Measurements from ENCODE around the gene TCAP.
A peak's percentile ranks its signal among the peaks of the same experiment; 100 is the strongest.
"Not testable (repeated sequence)": the region's sequence is repeated elsewhere in the genome, so short reads cannot be mapped to it uniquely, and the experiment has no call there.

Gene TCAP

GRCh38 chr17:39706921-39707337, 41.8 kb downstream of the TCAP start:
- DNase-seq = peak in 2 of 6 experiments; percentile 26 to 34

DNA sequence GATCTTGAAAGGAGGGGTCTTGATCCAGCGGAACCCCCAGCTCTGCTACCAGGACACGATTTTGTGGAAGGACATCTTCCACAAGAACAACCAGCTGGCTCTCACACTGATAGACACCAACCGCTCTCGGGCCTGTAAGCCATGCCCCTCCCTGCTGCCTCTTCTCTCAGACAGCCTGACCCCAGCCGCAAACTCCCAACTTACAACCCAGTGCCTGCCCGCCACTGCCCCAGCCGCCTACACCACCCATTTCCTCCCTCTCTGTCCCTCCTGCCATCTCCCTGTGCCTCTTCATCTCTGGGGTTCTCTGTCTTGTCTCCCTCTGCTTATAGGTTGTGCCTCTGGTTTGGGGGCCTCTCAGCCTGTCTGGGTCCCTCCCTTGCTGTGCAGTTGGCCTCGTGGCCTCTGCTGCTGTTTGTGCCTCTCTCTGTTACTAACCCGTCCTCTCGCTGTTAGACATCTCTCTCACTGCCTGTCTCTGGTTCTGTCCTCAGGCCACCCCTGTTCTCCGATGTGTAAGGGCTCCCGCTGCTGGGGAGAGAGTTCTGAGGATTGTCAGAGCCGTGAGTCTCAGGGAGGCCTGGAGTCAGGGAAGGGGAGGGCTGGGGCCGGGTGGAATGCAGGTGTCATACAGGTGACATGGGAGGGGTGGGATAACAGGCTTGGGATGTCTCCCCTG, 44.3 kb downstream of the TCAP start:
- no peak for DNase-seq

DNA sequence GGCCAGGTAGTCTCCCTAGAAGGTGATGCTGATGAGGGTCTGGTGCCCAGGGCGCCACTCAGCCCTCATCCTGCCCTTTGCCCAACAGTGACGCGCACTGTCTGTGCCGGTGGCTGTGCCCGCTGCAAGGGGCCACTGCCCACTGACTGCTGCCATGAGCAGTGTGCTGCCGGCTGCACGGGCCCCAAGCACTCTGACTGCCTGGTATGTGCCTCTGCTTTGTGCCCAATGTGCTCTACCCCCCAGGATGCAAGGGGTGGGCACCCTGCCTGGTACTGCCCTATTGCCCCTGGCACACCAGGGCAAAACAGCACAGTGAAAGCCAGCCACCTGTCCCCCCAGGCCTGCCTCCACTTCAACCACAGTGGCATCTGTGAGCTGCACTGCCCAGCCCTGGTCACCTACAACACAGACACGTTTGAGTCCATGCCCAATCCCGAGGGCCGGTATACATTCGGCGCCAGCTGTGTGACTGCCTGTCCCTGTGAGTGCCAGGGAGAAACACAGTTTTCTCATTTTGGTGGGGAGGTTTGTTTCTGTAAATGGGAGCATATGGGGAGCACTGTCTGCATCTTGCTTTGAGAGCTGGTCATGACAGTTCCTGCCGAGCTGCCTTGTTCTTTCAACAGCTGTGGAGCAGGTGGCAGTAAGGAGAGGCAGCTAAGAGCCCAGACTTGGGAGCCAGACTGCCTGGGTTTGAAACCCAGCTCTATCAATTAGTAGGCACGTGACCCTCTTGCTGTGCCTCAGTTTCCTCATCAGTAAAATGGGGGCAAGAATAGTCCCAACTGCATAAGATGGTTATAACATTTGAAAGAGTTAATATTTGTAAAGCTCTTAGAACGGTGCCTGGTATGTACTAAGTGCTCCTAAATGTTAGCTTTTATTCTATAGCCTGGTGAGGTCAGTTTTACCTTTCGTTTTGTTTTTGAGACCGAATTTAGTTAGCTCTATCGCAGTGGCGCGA, 45.1 kb downstream of the TCAP start:
- no peak for DNase-seq

- not testable (repeated sequence) for DNase-seq
Measured at GRCh38 chr17:39711071-39711470, 45.9 kb downstream of the TCAP start.

- no peak for DNase-seq
Measured at GRCh38 chr17:39711851-39712250, 46.7 kb downstream of the TCAP start.

DNA sequence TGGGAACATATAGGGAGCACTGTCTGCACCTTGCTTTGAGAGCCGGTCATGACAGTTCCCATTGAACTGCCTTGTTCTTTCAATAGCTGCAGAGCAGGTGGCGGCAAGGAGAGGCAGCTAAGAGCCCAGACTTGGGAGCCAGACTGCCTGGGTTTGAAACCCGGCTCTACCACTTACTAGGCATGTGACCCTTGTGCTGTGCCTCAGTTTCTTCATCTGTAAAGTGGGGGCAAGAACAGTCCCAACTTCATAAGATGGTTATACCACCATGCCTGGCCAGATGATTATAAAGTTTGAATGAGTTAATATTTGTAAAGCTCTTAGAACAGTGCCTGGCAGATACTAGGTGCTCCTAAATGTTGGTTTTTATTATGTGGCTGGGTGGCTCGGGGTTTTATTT, 49.1 kb downstream of the TCAP start:
- no peak for DNase-seq

DNA sequence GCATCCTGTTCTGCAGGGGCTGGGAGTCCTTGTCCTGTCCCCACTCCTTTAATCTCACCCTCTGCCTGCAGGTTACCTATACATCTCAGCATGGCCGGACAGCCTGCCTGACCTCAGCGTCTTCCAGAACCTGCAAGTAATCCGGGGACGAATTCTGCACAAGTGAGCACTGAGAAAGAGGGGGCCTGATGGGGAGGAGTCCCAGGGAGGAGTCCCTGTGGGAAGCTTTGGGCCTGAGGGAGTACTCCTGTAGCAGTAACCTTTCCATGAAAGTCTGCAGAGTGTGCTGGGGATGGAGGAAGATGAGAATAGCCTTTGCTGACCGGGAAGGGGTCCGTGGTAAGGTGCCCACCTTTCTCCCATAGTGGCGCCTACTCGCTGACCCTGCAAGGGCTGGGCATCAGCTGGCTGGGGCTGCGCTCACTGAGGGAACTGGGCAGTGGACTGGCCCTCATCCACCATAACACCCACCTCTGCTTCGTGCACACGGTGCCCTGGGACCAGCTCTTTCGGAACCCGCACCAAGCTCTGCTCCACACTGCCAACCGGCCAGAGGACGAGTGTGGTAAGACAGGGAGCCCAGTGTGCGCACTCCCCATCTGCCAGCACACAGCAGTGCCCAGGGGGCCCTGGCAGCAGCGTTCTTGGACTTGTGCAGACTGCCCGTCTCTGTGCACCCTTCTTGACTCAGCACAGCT, 50.4 kb downstream of the TCAP start:
- no peak for DNase-seq
